Neural progenitor cell (in vitro differentiated cells): ENCODE data around the gene OR2F1.

ENCODE experiments used
- EZH2 ChIP-seq: fragments of 200-600 bp; sonication (generic); IDR thresholded peaks from 2 replicates; pipeline ENCODE4 v1.6.1; 2017; ENCODE audit warnings: antibody characterized with exemption, mild to moderate bottlenecking, moderate library complexity
- EZH2phosphoT487 ChIP-seq: fragments of 200-600 bp; sonication (generic); IDR thresholded peaks from 2 replicates; pipeline ENCODE4 v1.6.1; 2017; ENCODE audit warnings: antibody characterized with exemption
- TF ChIP-seq, protein P1 (sequence below): fragments of 200-600 bp; sonication (generic); IDR thresholded peaks from 2 replicates; pipeline ENCODE4 v1.5.1; 2017; ENCODE audit warnings: antibody characterized with exemption, mild to moderate bottlenecking

DNA sequence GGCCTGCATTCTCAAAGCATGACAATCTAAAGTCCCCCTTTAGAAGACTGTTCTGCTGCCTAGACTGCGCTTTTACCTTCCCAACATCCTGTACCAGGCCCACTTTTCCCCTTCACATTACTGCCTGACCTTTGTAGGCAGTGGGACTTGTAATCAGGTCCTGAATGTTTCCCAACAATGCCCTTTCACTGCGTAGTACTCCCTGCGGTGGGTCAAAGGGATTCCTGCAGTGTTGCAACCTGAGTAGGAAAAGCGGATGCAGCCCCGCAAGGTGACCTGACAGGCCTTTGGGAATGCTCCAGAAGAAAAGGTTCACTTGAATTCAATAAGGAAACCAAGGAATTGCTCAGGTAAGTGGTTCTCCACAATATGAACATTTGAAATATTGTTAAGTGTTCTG is 47.7 kb upstream of the OR2F1 start:
- TF ChIP-seq, protein P1, sequence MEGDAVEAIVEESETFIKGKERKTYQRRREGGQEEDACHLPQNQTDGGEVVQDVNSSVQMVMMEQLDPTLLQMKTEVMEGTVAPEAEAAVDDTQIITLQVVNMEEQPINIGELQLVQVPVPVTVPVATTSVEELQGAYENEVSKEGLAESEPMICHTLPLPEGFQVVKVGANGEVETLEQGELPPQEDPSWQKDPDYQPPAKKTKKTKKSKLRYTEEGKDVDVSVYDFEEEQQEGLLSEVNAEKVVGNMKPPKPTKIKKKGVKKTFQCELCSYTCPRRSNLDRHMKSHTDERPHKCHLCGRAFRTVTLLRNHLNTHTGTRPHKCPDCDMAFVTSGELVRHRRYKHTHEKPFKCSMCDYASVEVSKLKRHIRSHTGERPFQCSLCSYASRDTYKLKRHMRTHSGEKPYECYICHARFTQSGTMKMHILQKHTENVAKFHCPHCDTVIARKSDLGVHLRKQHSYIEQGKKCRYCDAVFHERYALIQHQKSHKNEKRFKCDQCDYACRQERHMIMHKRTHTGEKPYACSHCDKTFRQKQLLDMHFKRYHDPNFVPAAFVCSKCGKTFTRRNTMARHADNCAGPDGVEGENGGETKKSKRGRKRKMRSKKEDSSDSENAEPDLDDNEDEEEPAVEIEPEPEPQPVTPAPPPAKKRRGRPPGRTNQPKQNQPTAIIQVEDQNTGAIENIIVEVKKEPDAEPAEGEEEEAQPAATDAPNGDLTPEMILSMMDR = no peak
- no peak for TF ChIP-seq EZH2
- no peak for TF ChIP-seq EZH2phosphoT487
